PFSK-1 (cell line): Measurements from ENCODE around the gene ROBO2.

Experiments
- FOXP2 ChIP-seq: optimal IDR thresholded peaks from 2 replicates; pipeline ENCODE3; 2011; ENCODE audit warnings: borderline replicate concordance, control low read depth, inconsistent platforms; ENCODE audit not compliant: insufficient read depth; ENCODE audit errors: extremely low read length, extremely low read depth
- POLR2AphosphoS5 ChIP-seq: IDR thresholded peaks from 2 replicates; pipeline ENCODE4 v1.6.1; 2012; ENCODE audit warnings: low read depth, mild to moderate bottlenecking, control low read depth, low read length, moderate library complexity
- SIN3A ChIP-seq: IDR thresholded peaks from 2 replicates; pipeline ENCODE4 v1.6.1; 2012; ENCODE audit warnings: mild to moderate bottlenecking, low read length, moderate library complexity, borderline replicate concordance; ENCODE audit not compliant: insufficient read depth
- TAF1 ChIP-seq: IDR thresholded peaks from 2 replicates; pipeline ENCODE4 v1.6.1; 2012; ENCODE audit warnings: low read length, control low read depth, borderline replicate concordance; ENCODE audit not compliant: insufficient read depth
- TF ChIP-seq, protein P1 (sequence below), 2 experiments: IDR thresholded peaks; 2 replicates each; pipeline versions ENCODE4 v1.6.1 to v1.8.0; 2011 to 2012; ENCODE audit warnings: low read depth in 2 of 2, low read length in 2 of 2, control low read depth in 1 of 2, inconsistent platforms in 1 of 2, mild to moderate bottlenecking in 1 of 2, moderate library complexity in 1 of 2; ENCODE audit not compliant: insufficient read depth in 1 of 2

Gene ROBO2

DNA sequence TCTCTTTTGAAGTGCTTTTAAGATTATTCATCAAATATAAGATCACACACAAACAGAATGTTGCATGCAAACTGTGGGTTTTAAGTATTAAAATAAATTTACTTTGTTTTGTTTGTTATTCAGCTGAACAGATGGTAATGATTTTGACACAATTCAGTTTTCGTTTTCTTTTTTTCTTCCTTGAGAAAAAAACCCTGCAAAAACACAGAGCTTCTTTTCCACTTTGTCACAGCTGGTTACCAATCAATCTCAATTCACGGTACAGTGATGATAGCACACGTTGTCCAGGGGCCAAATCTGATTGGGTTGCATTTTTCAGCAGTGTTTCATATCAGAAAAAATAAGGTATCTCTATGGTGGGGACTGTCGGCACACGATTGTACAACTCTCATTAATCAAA, 473.6 kb downstream of the ROBO2 start:
- TF ChIP-seq TAF1: no peak
- no peak for TF ChIP-seq SIN3A
- TF ChIP-seq, protein P1, sequence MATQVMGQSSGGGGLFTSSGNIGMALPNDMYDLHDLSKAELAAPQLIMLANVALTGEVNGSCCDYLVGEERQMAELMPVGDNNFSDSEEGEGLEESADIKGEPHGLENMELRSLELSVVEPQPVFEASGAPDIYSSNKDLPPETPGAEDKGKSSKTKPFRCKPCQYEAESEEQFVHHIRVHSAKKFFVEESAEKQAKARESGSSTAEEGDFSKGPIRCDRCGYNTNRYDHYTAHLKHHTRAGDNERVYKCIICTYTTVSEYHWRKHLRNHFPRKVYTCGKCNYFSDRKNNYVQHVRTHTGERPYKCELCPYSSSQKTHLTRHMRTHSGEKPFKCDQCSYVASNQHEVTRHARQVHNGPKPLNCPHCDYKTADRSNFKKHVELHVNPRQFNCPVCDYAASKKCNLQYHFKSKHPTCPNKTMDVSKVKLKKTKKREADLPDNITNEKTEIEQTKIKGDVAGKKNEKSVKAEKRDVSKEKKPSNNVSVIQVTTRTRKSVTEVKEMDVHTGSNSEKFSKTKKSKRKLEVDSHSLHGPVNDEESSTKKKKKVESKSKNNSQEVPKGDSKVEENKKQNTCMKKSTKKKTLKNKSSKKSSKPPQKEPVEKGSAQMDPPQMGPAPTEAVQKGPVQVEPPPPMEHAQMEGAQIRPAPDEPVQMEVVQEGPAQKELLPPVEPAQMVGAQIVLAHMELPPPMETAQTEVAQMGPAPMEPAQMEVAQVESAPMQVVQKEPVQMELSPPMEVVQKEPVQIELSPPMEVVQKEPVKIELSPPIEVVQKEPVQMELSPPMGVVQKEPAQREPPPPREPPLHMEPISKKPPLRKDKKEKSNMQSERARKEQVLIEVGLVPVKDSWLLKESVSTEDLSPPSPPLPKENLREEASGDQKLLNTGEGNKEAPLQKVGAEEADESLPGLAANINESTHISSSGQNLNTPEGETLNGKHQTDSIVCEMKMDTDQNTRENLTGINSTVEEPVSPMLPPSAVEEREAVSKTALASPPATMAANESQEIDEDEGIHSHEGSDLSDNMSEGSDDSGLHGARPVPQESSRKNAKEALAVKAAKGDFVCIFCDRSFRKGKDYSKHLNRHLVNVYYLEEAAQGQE (IDR thresholded peaks at IDR 0.05; ENCODE audit: insufficient read depth in 1 of 2, low read depth in 2 of 2, low read length in 2 of 2): no peak
- no peak for TF ChIP-seq FOXP2
- no peak for TF ChIP-seq POLR2AphosphoS5

DNA sequence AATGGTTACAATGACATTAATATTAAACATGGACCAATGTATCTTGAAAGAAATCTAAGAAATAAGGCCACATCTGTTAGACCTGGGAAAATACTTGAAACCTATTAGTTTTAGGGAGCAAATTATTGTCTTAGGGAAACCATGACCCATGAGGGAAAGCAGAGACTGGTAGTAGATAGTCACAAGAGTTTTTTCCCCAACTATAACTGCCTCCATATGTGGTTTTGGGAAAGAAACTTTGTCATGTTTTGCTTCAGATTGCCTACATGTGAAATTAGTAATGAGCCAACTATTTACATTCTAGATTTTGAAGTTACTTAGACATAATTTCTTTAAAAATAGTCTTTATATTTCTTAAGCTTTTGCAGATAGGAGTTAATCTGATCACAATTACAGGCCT, 474.9 kb downstream of the ROBO2 start:
- TF ChIP-seq POLR2AphosphoS5 (no peak), SIN3A (no peak), FOXP2 (no peak), TAF1 (no peak)
- TF ChIP-seq, protein P1 (IDR thresholded peaks at IDR 0.05; ENCODE audit: insufficient read depth in 1 of 2, low read depth in 2 of 2, low read length in 2 of 2): no peak

DNA sequence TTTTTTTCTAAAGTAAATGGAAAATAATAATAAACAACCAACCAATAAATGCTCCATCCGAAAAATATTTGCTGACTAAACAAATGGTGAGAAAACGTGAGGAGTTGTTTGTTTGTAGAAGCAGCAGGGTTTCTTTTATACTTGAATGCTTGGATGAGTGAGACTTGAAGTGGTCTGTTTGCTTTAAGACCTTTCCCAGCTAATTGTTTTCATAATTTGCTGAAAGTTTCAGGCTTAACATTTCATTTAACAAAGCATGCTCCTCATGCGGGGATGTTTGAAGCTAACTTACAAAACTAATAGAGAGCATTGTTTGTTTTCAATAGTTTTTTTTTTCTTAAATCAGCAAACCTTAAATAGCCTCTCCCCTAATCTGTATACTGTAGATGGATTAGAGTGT, 484.6 kb downstream of the ROBO2 start:
- TF ChIP-seq SIN3A (no peak), FOXP2 (no peak), TAF1 (no peak), POLR2AphosphoS5 (no peak)
- TF ChIP-seq, protein P1 (IDR thresholded peaks at IDR 0.05; ENCODE audit: insufficient read depth in 1 of 2, low read depth in 2 of 2, low read length in 2 of 2): no peak

DNA sequence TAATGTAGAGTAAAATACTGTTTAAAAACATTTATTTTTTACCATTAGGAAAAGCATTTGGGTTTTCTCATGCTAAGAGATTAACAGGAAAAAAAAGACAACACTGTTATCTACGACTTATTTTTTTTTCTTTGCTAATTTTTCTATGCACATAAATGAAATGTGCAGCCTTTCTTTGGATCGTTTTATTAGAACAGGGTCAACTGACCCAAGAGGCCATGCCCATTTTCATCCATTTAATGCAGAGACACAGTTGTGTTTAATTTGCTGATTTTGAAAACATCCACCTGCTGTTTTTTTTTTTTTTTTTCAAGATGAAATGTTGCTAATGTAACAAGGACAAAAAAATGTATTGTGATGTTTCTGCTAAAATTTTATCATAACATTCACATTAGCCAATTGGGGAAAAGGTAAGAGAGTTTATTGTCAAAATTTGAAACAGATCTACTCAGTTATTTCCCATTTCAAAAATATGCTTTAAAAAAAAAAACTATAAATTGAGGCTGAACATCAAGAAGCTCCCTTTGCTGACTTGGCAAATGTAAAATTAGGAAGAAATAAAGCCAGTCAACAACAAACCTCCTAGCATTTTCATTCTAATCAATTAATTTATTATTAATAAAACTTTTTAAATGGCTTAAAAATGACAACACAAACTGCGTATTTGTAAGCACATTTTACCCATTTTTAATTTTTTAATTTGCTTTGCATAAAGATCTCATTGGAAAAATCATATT, 485.2 kb downstream of the ROBO2 start:
- TF ChIP-seq, protein P1 (IDR thresholded peaks at IDR 0.05; ENCODE audit: insufficient read depth in 1 of 2, low read depth in 2 of 2, low read length in 2 of 2): no peak
- TF ChIP-seq SIN3A: no peak
- TF ChIP-seq TAF1: no peak
- TF ChIP-seq FOXP2: no peak
- TF ChIP-seq POLR2AphosphoS5: no peak
